GM19438 (cell line): Measurements from ENCODE around the gene PTPN7.
A peak's percentile ranks its signal among the peaks of the same experiment; 100 is the strongest.
"Not testable (repeated sequence)": the region's sequence is repeated elsewhere in the genome, so short reads cannot be mapped to it uniquely, and the experiment has no call there.

Source experiments
- ATAC-seq: cut with Tn5 transposase; IDR thresholded peaks from one replicate; pipeline ENCODE4 v1.9.1; 2021; ENCODE audit warnings: low read depth; ENCODE audit not compliant: unreplicated experiment

PTPN7 gene

DNA sequence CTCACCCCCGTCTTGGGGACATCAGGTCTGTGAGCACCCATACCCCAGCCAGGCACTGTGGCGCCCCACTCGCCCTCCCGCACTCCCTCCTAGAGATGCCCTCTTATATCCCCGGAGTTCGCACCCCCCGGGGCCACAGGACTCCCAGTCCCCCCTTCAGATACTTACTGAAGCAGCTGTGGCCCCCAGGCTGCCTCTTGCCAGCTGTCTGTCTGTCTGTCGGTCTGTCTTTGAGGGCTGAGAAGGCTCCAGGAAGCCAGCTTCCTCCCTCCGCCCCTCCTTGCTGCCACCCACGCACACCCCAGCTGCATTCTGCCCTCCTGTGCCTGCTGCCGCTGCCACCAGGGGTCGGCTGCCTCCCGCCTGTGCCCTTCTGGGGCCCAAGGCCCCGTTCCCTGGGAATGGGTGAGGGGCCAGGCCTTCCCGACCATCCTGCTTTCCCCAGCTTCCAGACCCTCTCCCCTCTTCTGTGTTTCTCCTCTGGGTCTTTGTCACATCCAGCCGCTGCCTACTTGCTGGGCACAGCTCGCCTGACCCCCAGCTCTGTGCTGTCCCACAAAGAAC is at the start of gene PTPN7:
TSS of gene PTPN7 (minus strand) at position 226 of the 564 bp plus-strand sequence. CDS start 1,200 bp downstream, outside the sequence.
- peak; percentile 36 for ATAC-seq

DNA sequence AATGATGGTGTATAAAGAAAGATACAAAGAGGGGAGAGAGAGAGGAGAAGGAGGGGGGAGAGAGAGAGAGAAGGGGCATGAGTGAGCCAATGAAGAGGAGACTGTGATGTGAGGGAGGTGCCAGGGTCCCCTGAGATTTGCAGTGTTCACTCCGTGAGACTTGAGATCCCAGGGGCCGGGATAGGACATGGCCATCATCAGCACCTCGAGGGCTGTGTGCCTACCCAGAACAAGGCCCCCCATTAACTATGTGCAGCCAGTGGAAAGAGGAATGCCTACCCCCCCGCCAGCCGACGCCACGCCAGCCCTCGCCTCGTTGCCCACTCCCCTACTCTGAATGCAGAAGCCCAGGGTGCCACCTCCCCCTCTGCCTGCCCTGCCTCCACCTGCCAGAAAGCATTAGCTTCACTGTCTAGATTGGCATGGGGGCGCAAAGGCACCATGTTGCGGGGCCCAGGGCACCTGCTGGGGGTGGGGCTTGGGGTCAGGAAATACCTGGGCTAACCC is 48.0 kb upstream of the PTPN7 start:
- no peak for ATAC-seq

DNA sequence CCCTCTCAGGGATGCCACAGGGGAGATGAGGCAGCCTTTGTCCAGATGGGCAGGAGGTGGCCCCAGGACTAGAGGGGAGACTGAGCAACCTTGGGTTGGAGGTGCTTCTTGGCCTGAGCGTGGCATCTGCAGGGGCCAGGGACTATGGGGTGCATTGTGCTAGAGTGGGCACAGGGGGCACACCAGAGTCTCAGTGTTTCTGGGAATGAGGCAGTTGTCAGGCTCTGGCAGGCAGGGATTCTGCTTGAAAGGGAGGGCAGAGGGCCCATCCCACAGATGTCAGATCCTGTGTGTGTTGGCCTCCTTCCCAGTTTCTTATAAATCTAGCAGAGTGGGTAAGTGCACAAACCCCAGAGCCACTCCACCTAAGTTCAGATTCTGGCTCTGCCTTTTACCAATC is 46.9 kb upstream of the PTPN7 start:
- ATAC-seq: no peak

DNA sequence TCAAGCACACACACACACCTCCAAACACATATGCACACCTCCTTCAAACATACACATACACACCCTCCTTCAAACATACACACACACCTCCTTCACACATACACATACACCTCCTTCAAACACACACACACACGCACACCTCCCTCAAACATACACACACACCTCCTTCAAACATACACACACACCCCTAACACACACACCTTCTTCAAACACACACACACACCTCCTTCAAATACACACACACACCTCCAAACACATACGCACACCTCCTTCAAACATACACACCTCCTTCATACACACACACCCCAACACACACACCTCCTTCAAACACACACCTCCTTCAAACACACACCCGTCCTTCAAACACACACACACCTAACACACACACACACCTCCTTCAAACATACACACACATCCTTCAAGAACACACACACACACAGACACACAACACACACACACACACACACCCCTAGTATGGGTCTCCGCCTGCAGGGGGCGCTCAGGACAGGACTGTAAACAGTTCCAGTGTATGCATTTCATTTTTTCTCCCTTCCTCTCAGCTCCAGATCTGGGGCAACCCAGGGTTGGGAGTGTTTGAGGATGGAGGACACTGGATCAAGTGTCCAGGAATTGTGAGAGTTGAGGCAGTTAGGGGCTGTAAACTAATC is 45.3 kb upstream of the PTPN7 start:
- ATAC-seq: no peak

DNA sequence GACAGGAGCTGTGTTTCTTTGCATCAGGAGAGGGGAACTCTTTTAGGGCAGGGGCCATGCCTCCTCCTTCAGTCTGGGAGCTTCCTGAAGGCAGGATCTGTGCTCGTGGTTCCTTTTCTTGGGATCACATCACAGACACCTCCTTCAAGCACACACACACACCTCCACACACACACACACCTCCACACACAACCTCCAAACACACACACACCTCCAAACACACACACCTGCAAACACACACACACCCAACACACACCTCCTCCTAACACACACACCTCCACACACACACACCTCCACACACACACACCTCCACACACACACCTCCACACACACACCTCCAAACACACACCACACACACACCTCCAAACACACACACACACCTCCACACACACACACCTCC is 43.7 kb upstream of the PTPN7 start:
- no peak for ATAC-seq

DNA sequence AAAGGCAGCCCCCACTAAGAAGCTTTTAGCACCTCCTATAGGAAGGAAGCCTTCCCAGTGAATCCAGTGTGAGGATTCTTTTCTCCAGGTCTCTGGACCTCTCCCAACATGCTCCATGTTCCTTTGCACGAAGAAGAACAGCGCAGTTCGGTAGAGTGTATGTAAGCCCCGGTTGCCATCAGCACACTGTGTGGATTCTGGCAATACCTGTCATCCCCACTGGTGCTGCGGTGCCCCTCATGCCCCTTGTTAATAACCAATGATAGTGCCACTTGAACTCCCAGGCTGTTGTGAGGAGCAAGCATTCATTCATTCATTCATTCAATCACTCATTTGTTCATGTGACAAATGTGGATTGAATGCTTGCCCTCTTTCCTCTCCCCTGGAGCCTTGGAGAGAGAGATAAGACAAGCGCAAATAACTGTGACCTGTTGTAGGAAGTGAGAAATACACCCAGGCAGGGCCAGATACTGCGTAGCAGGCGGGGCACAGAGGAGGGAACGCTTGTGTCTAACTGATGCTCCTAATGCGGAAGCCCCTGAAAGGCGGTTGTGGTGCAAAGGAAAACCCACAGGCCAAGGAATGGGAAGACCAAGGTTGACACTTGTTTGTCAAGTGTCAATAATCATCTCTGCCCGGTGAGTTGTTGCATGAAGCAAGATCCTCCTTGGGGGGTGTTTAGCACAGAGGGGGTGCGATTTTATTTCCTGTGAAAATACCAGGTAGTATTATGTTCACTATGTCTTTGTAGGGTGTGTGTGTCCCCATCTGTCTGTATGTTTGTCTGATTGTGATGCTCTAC is 43.0 kb upstream of the PTPN7 start:
- ATAC-seq: no peak

DNA sequence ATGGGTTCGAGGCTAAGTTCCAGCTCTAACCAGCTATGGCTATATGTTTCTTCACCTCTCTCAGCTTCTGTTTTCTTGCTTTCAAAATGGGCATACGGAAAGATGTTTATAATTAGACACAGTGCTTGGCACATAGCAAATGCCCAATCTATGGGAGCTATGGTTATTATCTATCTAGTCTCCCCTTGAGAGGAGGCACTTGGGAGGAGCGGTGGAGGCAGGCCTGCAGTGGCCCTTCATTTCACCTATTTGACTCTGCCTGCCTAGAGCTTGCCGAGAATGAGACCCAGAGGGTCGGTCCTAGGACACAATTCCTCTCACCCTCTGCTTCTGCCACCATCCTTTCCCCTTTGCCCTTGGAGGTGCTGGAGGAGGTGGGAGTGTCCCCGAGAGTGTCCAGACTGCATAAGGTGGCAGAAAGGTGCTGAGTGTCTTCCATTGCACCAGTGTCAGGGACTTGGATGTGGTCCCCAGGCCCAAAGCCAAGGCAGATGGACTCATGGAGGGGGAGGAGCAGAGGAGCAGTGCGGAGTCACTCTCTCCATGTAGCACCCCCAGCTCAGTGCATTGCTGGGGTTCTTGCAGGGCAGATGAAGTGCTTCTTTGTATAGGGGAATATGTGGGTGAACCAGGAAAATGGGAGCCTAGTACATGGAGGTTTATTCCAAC is 42.2 kb upstream of the PTPN7 start:
- ATAC-seq: no peak

DNA sequence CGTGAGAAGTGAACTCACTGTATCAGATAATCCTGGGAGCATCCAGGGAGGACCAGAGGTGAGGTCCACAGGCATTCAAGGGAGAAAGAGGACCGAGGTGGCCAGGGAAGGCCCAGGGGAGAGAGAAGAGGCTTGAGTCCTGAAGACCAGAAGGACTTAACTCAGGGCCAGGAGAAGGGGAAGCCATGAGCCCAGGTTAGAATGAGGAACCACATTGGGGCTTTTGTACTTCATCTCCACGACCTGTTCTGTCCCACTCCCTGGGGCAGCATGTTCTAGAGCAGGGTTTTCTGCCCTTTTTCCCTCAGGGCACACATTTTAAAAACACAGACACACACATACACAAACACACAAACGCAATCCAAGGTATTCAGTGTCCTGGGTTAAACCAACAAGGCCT is 41.6 kb upstream of the PTPN7 start:
- ATAC-seq: no peak

DNA sequence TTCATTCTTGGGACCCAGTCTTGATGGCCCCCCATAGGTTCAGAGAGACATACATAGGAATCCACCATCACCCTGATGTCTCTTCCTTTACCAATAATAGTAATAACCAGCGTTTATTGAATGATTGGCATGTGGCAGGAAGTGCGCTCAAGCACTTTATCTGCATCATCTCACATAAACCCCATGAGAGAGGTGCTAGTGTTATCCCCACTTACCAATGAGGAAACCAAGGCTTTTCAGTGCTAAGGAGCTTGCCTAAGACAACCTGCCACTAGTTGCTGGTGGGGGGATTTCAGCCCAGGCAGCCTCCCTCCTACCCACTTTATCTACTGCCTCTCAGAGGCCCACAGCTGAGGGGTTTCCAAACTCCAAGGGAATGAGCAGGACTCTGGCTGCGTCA is 40.9 kb upstream of the PTPN7 start:
- ATAC-seq: no peak

DNA sequence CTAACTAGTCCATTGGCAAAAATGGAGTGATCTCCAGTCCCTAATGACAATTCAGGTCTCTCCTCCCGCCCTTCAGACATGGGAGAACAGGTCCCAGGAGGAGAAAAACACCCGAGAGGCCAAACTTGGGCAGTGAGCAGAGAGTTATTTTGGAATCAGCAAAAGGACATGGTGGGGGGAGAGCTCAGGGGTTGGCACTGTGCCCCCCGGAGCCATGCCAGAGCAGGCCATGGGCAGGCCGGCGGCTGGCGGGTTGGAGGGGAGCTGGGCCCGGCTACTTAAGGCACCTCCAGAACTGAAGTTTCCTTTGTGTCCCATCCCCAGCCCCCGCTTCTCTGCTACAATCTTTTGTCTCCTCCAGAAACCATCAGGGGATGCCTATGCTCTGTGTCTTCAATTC is 40.3 kb upstream of the PTPN7 start:
- no peak for ATAC-seq

DNA sequence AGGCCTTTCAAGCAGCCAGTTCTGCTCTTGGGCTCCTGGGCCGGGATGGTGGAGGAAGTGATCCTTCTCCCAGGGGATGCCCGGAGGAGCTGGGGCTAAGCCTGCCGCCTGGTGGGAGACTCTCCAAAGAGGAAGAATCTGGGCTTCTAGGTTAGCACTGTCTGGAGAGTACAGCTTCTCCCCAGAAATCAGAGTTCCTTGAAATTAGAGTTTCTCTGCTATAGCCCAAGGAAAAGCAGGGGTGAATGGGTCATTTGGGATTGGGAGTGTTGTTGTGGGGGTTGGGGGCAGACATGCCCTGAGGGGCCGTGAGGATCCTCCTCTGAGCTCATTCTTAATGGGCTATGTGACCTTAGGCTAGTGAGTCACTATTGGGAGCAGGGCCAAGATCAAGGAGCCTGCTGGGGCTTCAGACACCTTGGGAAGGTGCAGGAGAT is 39.7 kb upstream of the PTPN7 start:
- ATAC-seq: no peak

DNA sequence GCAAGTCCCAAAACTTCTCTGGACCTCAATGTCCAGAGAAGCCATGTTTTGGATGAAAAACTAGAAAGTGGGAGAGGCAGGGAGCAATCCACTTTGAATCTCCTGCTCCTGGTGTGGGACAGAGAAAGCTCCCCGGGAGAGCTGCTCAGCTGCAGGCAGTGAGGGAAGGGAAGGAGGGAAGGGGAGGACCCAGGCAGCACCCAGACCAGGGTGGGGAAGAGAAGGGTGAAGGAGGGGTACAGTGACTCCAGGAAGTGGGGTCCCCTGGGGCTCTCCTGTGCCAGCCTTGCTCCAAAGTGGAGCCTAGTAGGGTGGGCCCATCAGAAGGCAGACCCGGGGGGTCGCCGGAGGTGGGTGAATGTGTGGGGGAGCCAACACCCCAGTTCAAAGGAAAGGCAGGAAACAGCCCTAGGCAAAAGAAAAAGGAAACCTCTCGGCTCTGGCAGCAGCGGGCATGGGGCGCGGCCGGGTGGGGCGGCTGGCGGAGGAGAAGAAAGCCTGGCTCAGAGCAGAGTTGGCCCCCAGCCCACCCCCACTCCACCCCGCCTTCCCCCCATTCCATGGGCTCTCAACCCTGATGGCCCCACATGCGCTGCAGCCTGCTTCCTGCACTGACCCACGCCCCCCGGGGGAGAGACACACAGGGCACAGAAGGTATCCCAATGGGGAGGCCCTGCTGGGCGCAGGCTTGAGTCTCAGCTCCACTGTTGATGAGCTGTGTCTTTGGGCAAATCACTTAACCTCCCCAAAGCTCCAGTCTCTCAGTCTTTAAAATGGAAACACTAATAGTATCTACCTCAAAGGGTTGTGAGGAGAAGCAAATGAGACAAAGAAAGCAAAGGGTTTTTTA is 38.9 kb upstream of the PTPN7 start:
- ATAC-seq: no peak

DNA sequence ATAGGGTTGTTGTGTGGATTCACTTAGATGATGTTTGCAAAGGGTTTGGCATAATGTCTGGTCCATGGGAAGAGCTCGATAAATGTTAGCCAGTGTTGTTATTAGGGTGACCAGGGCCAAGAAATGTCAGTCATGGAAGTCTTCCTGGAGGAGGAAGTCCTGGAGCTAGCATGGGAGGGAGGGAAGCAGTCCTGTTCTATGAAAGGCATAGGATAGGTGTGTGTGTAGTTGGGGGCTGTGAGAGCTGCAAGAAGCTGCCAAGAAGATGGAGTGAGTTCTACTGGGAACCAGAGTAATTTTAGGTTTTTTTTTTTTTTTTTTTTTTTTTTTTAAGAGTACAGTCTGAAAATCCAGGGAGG is 37.9 kb upstream of the PTPN7 start:
- no peak for ATAC-seq

DNA sequence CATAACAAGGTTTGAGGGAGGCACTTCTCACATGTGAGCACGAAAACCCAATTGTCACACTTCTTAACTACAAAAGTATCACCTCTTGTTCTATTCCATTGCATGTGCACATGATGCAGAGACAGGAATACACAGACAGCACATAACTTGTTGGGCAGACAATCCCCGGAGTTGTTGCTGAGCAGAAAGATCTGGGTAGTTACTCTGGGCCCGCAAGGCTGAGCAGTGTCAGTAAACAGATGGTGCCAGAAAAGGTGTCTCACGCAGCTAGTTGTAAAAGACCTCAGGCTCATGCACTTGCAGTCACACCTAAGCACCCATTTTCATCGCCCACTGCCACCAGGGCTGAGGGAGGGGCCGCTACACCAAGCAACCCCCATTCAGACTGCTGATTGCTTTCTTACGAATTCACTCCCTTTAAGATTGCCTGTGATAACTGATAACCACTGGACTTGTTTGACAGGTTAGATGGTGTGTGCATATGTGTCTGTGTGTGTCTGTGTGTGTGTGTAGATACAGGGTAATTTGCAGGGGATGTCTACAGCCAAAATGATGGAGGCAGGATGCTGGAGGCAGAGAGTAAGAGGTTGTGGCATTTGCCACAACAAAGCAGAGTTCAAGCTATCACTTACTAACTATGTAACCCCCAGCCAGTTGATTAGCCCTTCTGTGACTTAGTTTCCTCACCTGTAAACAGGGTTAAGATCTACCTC is 37.4 kb upstream of the PTPN7 start:
- no peak for ATAC-seq

DNA sequence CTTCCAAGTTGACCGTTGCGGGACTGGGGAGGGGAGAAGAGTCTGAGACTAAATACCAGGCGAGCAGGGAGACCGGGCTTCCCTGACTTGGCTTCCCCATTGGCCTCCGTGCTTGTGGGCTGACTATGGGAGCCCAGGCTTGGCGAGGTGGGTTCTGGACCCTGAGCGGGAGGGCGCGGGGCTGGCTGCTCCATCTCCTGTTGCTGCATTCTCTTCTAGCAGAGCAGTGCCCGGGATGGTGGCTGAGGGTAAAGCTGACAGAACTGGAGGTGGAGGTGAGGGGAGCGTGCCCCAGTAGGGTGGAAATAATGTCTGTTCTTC is 33.9 kb upstream of the PTPN7 start:
- no peak for ATAC-seq

DNA sequence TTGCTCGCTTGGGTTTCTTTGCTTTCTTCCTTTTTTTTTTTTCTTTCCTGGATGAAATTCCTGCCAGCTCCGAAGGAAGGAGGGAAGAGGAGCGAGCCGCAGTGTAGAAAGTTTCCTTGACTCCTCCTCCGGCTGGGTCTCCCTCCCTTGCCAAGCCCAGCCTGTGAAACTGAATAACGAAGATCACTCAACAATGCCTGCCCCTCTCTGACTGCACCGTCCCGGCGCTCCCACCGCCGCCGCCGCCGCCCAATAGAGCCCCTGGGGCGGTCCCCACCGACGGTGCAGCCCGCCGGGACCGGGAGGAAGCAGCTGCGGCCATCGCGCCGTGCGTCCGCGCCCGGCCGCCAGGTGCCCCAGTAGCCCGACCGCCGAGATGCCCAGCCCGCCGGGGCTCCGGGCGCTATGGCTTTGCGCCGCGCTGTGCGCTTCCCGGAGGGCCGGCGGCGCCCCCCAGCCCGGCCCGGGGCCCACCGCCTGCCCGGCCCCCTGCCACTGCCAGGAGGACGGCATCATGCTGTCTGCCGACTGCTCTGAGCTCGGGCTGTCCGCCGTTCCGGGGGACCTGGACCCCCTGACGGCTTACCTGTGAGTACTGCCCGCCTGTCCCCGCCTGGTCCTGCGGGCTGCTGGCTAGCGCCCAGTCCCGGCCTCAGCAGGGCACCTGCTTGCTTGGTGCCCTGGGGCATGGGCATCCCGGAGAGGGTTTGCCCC is 33.4 kb upstream of the PTPN7 start, which contains the start of gene LGR6:
TSS of gene LGR6 (plus strand) at position 186 of the 714 bp plus-strand sequence. CDS start at position 377, 191 bp downstream.
- no peak for ATAC-seq

DNA sequence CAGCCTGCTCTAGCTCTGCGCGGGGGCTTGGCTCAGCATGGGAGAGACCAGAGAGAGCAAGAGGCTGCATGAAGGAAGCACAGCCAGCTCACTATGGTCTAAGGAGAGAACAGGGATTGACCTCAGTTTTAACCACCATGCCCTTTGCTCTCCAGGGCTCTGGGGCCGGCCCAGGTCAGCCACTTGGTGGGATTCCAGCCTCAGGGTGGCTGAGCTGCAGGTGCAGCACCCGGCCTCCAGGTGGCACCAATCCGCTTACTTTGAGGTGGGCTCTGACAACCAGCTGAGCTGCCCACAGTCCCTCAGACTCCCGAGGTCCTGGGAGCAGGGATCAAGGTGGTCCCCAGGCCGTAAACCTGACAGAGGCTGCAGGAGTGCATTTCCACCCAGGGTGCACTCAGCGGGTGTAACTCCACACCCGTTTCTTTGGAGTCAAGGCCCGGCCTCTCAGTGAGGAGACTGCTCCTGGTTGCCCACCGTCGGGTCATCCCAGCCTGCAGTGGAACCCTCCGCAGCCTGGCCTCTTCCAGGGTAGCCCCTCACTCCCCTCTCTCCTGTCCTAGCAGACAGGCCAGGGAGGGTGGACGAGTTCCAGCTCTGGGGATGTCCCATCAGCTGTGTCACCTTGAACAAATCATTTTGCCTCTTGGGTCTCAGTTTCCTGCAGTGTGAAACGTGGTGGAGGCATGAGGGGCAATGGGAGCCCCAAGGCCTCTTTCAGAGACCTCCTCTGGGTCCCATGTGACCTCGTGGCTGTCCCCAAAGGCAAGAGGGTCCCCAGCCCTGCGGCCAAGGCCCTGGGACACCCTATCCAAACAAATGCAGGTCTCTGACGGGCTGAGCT is 32.6 kb upstream of the PTPN7 start:
- no peak for ATAC-seq

DNA sequence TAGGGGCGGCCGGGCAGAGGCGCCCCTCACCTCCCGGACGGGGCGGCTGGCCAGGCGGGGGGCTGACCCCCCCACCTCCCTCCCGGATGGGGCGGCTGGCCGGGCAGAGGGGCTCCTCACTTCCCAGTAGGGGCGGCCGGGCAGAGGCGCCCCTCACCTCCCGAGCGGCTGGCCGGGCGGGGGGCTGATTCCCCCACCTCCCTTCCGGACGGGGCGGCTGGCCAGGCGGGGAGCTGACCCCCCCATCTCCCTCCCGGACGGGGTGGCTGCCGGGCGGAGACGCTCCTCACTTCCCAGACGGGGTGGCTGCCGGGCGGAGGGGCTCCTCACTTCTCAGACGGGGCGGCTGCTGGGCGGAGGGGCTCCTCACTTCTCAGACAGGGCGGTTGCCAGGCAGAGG is 31.0 kb upstream of the PTPN7 start:
- ATAC-seq: not testable (repeated sequence)
